Measurements from ENCODE around the gene ESRRA. TPM values are rescaled to one million over a fixed set of nuclear protein-coding genes. Genes with fewer than 3 reads are reported as not detected.

The ESRRA gene
- total and polyA plus RNA-seq, 9 of the 15 experiments (the other 6 are each of a cell fraction or from before 2014, with no cell fraction given): 0.27 to 89.7 (median 23.7) TPM

GRCh38 chr11:64331569-64332371, 26.4 kb downstream of the ESRRA start (continued):
- no peak for TF ChIP-seq ZBTB1 (CRISPR knock-in tag; IDR thresholded peaks at IDR 0.05; ENCODE audit: borderline replicate concordance, low read depth)
- peak; percentile 84 for TF ChIP-seq JUND (IDR thresholded peaks at IDR 0.05; ENCODE audit: borderline replicate concordance, low read depth, low read length)
- TF ChIP-seq JUND (tag; IDR thresholded peaks at IDR 0.05; ENCODE audit: borderline replicate concordance, low read depth, low read length): peak; percentile 75; the same call in 2 of the 3 replicates
- TF ChIP-seq ARID1B (IDR thresholded peaks at IDR 0.05): peak; percentile 89
- peak; percentile 69 for TF ChIP-seq CTCFL (IDR thresholded peaks at IDR 0.05; ENCODE audit: borderline replicate concordance, insufficient read depth, low read depth, low read length, poor library complexity, severe bottlenecking)
- TF ChIP-seq EWSR1 (IDR thresholded peaks at IDR 0.05; ENCODE audit: borderline replicate concordance, low read depth, partially characterized antibody): no peak
- TF ChIP-seq UBTF (IDR thresholded peaks at IDR 0.05; ENCODE audit: borderline replicate concordance in 1 of 2, low read depth in 2 of 2, low read length in 2 of 2): peak in 1 of 2 experiments; percentile 16; a peak in 1 of 4 replicates
- TF ChIP-seq NR0B1 (IDR thresholded peaks at IDR 0.05; ENCODE audit: partially characterized antibody): no peak
- TF ChIP-seq MEF2D (tag; conservative IDR thresholded peaks at IDR 0.05; ENCODE audit: low read depth): 0 out of 2 replicates have a peak, but pooled peaks have one; percentile 27
- no peak for TF ChIP-seq ZC3H4 (CRISPR knock-in tag; IDR thresholded peaks at IDR 0.05; ENCODE audit: borderline replicate concordance)
- TF ChIP-seq HDAC3 (IDR thresholded peaks at IDR 0.05; ENCODE audit: borderline replicate concordance, partially characterized antibody): no peak
- TF ChIP-seq EP300 (IDR thresholded peaks at IDR 0.05; ENCODE audit: low read length): peak; percentile 32; the same call in 1 of the 2 replicates
- no peak for TF ChIP-seq POLR2AphosphoS2 (IDR thresholded peaks at IDR 0.05; ENCODE audit: low read length)
- TF ChIP-seq EHMT2 (IDR thresholded peaks at IDR 0.05): peak; percentile 89; the same call in 1 of the 2 replicates
- peak; percentile 55; the same call in 1 of the 2 replicates for TF ChIP-seq CREB3L1 (IDR thresholded peaks at IDR 0.05; ENCODE audit: borderline replicate concordance, low read depth)
- TF ChIP-seq NEUROD1 (IDR thresholded peaks at IDR 0.05; ENCODE audit: borderline replicate concordance, low read depth, low read length, partially characterized antibody): peak; percentile 44
- TF ChIP-seq YBX1 (IDR thresholded peaks at IDR 0.05): no peak
